ENCODE measurements around the gene NCKAP5L.

DNA sequence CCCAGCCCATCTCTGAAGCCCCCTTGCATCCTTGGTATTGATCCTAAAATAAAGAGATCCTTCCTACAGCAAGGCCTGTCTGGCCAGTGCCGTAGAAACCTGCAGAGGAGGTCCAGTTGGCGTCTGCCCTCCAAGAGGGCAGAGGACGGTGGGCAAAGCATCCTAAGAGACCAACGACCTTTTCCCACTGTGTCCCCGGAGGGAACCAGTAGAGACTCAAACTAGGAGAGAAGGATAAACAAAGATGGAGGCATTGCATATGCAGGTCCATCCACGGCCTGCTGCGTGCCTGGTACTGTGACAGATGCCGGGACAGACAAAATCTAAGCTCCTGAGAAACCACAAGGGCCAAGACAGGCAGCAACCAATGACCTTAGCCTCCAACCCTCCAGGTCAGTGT is 3.8 kb downstream of the NCKAP5L start:
- TF ChIP-seq CTCF (IDR thresholded peaks at IDR 0.05 in 4 of 5, conservative IDR thresholded peaks at IDR 0.05 in 1 of 5): no peak
- no peak for TF ChIP-seq POLR2A (IDR thresholded peaks at IDR 0.05)
